Neural crest cell (in vitro differentiated cells): ENCODE data around the gene ARHGAP9. TPM values are rescaled to one million over a fixed set of nuclear protein-coding genes. Genes with fewer than 3 reads are reported as not detected.

Experiments used
- DNase-seq: peaks from one replicate; pipeline ENCODE4 v3.0.0; 2021; ENCODE audit warnings: low read depth, mixed read lengths, low spot score
- H3K27ac Mint-ChIP-seq: one replicate; pipeline ENCODE4 v1.8.0; 2021; ENCODE audit warnings: mild to moderate bottlenecking, mixed read lengths; ENCODE audit not compliant: unreplicated experiment
- H3K27me3 Mint-ChIP-seq: 2 replicates; pipeline ENCODE4 v1.8.0; 2021; ENCODE audit warnings: low read depth, mild to moderate bottlenecking, mixed read lengths
- H3K36me3 Mint-ChIP-seq: 2 replicates; pipeline ENCODE4 v1.8.0; 2021; ENCODE audit warnings: low read depth, mild to moderate bottlenecking, mixed read lengths
- H3K4me1 Mint-ChIP-seq: 2 replicates; pipeline ENCODE4 v1.8.0; 2021; ENCODE audit warnings: mixed read lengths
- H3K4me3 Mint-ChIP-seq: one replicate; pipeline ENCODE4 v1.8.0; 2021; ENCODE audit warnings: mild to moderate bottlenecking, mixed read lengths
- H3K9me3 Mint-ChIP-seq: 2 replicates; pipeline ENCODE4 v1.8.0; 2021; ENCODE audit warnings: mixed read lengths
- CTCF ChIP-seq: fragments of 200-600 bp; sonication (generic); conservative IDR thresholded peaks from 2 replicates; pipeline ENCODE4 v1.5.0; 2021; ENCODE audit warnings: antibody characterized with exemption, mild to moderate bottlenecking
- total RNA-seq: library from RNA; stranded (reverse); gene quantifications from 2 replicates; pipeline ENCODE4 v1.2.1, GENCODE V29; 2021

Gene ARHGAP9
- total RNA-seq, 1 donor from 2014 or later, result 0.56 TPM

- no peak overlapping the region for H3K4me3 Mint-ChIP-seq
Observed at GRCh38 chr12:57477710-57478681, 1.7 kb downstream of the ARHGAP9 start.

GRCh38 chr12:57476993-57477709 lies 2.5 kb downstream of the ARHGAP9 start:
- Mint-ChIP-seq H3K4me3 (no peak overlapping the region), H3K27ac (no peak overlapping the region), H3K27me3 (peaks cover 97% of the 10 kb centered on the region), H3K4me1 (peaks cover 4% of the 10 kb centered on the region), H3K36me3 (no peaks in the 10 kb centered on the region), H3K9me3 (no peaks in the 10 kb centered on the region)
- TF ChIP-seq CTCF, result no peak
- no peak for DNase-seq

More at GRCh38 chr12:57477710-57478681, 1.7 kb downstream of the ARHGAP9 start:
- Mint-ChIP-seq H3K36me3 (no peaks in the 10 kb centered on the region), H3K4me1 (peaks cover 4% of the 10 kb centered on the region), H3K27me3 (peaks cover 90% of the 10 kb centered on the region), H3K27ac (no peak overlapping the region), H3K9me3 (no peaks in the 10 kb centered on the region)
- no peak for DNase-seq
- TF ChIP-seq CTCF, result no peak

- no peak overlapping the region for H3K4me3 Mint-ChIP-seq
- peaks cover 4% of the 10 kb centered on the region for H3K4me1 Mint-ChIP-seq
- no peaks in the 10 kb centered on the region for H3K36me3 Mint-ChIP-seq
- peak; percentile 35 for TF ChIP-seq CTCF
- peaks cover 100% of the 10 kb centered on the region for H3K27me3 Mint-ChIP-seq
- DNase-seq, result no peak
- H3K27ac Mint-ChIP-seq, result no peak overlapping the region
- no peaks in the 10 kb centered on the region for H3K9me3 Mint-ChIP-seq
Observed at GRCh38 chr12:57476162-57476992, 3.3 kb downstream of the ARHGAP9 start.

GRCh38 chr12:57475271-57476161 lies 4.2 kb downstream of the ARHGAP9 start:
- peaks cover 4% of the 10 kb centered on the region for H3K4me1 Mint-ChIP-seq
- DNase-seq, result no peak
- H3K27me3 Mint-ChIP-seq, result peaks cover 98% of the 10 kb centered on the region
- H3K27ac Mint-ChIP-seq, result peak overlapping the region; percentile 51
- no peak for TF ChIP-seq CTCF
- no peaks in the 10 kb centered on the region for H3K36me3 Mint-ChIP-seq
- no peak overlapping the region for H3K4me3 Mint-ChIP-seq
- H3K9me3 Mint-ChIP-seq, result no peaks in the 10 kb centered on the region
